Adrenal gland (tissue), 12 donors: ENCODE measurements around the gene SBF2. TPM values are rescaled to one million over a fixed set of nuclear protein-coding genes. Genes with fewer than 3 reads are reported as not detected.
"Not testable (repeated sequence)": the region's sequence is repeated elsewhere in the genome, so short reads cannot be mapped to it uniquely, and the experiment has no call there.

Experiments used
- DNase-seq, 7 donors: peaks; one replicate each; pipeline ENCODE4 v3.0.0-alpha.2; 2019 to 2020
- H3K27ac ChIP-seq, 5 donors: fragments of 200-600 bp; sonication (generic) in 4 of 5; 1 replicate in 3 of 5; 2 replicates in 2 of 5; pipeline versions ENCODE4 v1.5.1 to v1.8.0; 2016 to 2020; ENCODE audit warnings: mild to moderate bottlenecking in 1 of 5
- H3K27me3 ChIP-seq: fragments of 200-600 bp; 2 replicates; pipeline ENCODE4 v1.8.0; 2021
- H3K36me3 ChIP-seq, 2 donors: fragments of 200-600 bp; replicated peaks in 1 of 2; 1 replicate in 1 of 2; 2 replicates in 1 of 2; pipeline versions ENCODE4 v1.5.1 to v1.8.0; 2018 to 2022
- H3K4me1 ChIP-seq, 2 donors: fragments of 200-600 bp; replicated peaks in 1 of 2; 1 replicate in 1 of 2; 2 replicates in 1 of 2; pipeline versions ENCODE4 v1.5.1 to v1.8.0; 2018 to 2021
- H3K4me3 ChIP-seq, 4 donors: fragments of 200-600 bp; sonication (generic) in 3 of 4; one replicate each; pipeline ENCODE4 v1.5.1; 2016 to 2018
- H3K9me3 ChIP-seq, 3 donors: fragments of 200-600 bp; sonication (generic) in 1 of 3; replicated peaks in 1 of 3; 1 replicate in 2 of 3; 2 replicates in 1 of 3; pipeline versions ENCODE4 v1.5.1 to v1.8.0; 2016 to 2021
- POLR2A ChIP-seq, 2 donors: fragments of 450-650 bp; IDR thresholded peaks; one replicate each; pipeline ENCODE4 v1.6.1; 2017; ENCODE audit warnings: antibody characterized with exemption in 2 of 2, mild to moderate bottlenecking in 2 of 2, moderate library complexity in 1 of 2
- WGBS, 4 donors: extraction: QIAGEN DNeasy Blood & Tissue Kit in 2 of 4; methylation state at CpG; one replicate each; pipeline versions ENCODE4 v1.1.5 to v1.1.7; 2013 to 2017; 5-methylcytosine and 5-hydroxymethylcytosine counted together
- intact Hi-C, 2 donors: fragments of 100-400 bp; cut with DNase I; formaldehyde crosslinking; loops; one replicate each; pipeline versions ENCODE4 v1.14.1 to v1.15.0; 2022 to 2023
- polyA plus RNA-seq, 3 donors: library from polyadenylated mRNA; stranded (reverse); fragments of 200-250 nt in 2 of 3; fragments of 350-450 nt in 1 of 3; fragmentation: Illumina TruSeq in 1 of 3; extraction: RNeasy Lipid Tissue Mini Kit (QIAGEN cat#74804) in 1 of 3; gene quantifications; one replicate each; pipeline ENCODE4 v1.2.3, GENCODE V29; 2013 to 2014
- total RNA-seq, 9 donors: library from RNA; depleted of rRNA in 4 of 9; stranded (reverse); fragments of >200 nt in 4 of 9; fragments of 120-200 nt in 1 of 9; fragmentation: NEBNext Ultra II Directional in 1 of 9; extraction: Animal tissue kit (Norgen Biotek cat#: 25700) in 1 of 9; gene quantifications; one replicate each; pipeline versions ENCODE4 v1.1.0 to v1.2.4, GENCODE V29; 2013 to 2023
- TF ChIP-seq, protein P1 (sequence below), 6 experiments: fragments of 450-650 bp in 4 of 6; fragments of 200-600 bp in 2 of 6; sonication (generic) in 1 of 6; IDR thresholded peaks; 1 replicate in 5 of 6; 2 replicates in 1 of 6; pipeline versions ENCODE4 v1.5.1 to v1.8.0; 2016 to 2021; ENCODE audit warnings: antibody characterized with exemption in 6 of 6, mild to moderate bottlenecking in 2 of 6, moderate library complexity in 1 of 6
- donor health status: healthy with polysubstance abuse.
- donor health status: Bipolar disorder and iron deficiency.
- donor health status: DM: yes; HTN: yes; CAD: no.
- donor health status: DM: no; HTN: no; CAD: no.
- donor health status: DM: no; HTN: no; CAD: no.
- donor health status: DM: yes; HTN: yes; CAD: no.

Gene SBF2
- total and polyA plus RNA-seq, 12 donors: 12.5 to 66.7 (median 38.0) TPM

GRCh38 chr11:9901943-9902342 is 392.1 kb downstream of the SBF2 start:
- Histone ChIP-seq H3K27me3 (no peaks in the 10 kb centered on the region), H3K9me3 (no peaks in the 10 kb centered on the region), H3K4me1 (no peaks in the 10 kb centered on the region), H3K36me3 (no peaks in the 10 kb centered on the region), H3K4me3 (no peak overlapping the region), H3K27ac (no peak overlapping the region)
- DNase-seq: no peak
- no peak for TF ChIP-seq POLR2A (IDR thresholded peaks at IDR 0.05)
- TF ChIP-seq, protein P1, sequence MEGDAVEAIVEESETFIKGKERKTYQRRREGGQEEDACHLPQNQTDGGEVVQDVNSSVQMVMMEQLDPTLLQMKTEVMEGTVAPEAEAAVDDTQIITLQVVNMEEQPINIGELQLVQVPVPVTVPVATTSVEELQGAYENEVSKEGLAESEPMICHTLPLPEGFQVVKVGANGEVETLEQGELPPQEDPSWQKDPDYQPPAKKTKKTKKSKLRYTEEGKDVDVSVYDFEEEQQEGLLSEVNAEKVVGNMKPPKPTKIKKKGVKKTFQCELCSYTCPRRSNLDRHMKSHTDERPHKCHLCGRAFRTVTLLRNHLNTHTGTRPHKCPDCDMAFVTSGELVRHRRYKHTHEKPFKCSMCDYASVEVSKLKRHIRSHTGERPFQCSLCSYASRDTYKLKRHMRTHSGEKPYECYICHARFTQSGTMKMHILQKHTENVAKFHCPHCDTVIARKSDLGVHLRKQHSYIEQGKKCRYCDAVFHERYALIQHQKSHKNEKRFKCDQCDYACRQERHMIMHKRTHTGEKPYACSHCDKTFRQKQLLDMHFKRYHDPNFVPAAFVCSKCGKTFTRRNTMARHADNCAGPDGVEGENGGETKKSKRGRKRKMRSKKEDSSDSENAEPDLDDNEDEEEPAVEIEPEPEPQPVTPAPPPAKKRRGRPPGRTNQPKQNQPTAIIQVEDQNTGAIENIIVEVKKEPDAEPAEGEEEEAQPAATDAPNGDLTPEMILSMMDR (IDR thresholded peaks at IDR 0.05): no peak
- intact Hi-C loops: no loop called here

DNA sequence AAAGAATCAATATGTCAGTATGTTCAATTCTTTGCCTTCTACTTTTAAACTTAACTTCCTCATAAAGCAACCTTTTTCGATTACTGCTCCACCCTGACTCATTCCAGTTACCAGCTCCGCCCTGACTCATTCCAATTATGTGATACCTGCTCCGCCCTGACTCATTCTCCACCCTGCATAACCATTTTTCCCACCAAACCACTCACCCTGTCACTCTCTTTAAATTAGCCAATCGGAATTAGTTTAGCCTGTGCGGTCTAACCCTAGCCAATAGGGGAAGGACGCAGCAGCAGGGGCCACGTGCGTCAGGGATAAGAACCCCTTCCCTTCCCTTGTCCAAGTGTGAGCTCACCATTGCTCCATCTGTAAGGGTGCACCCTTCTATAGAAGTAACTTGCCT is 393.8 kb downstream of the SBF2 start:
- DNase-seq, H3K4me1 ChIP-seq, intact Hi-C loops, H3K27ac ChIP-seq, H3K4me3 ChIP-seq, H3K36me3 ChIP-seq, H3K27me3 ChIP-seq, H3K9me3 ChIP-seq: not testable (repeated sequence)
- 94 to 96% (median 96%) methylated on average over 8 of the region's 8 CpGs for WGBS, 4 donors

- DNase-seq: no peak
- Histone ChIP-seq H3K4me3 (no peak overlapping the region), H3K9me3 (no peaks in the 10 kb centered on the region), H3K27ac (no peak overlapping the region), H3K36me3 (no peaks in the 10 kb centered on the region), H3K4me1 (no peaks in the 10 kb centered on the region), H3K27me3 (no peaks in the 10 kb centered on the region)
- intact Hi-C loops: no loop called here
- TF ChIP-seq, protein P1 (IDR thresholded peaks at IDR 0.05): no peak
- no peak for TF ChIP-seq POLR2A (IDR thresholded peaks at IDR 0.05)
- WGBS, 4 donors: 89 to 95% (median 92%) methylated on average over 1 of the region's 1 CpG
Observed at GRCh38 chr11:9899676-9900075, 394.3 kb downstream of the SBF2 start.

DNA sequence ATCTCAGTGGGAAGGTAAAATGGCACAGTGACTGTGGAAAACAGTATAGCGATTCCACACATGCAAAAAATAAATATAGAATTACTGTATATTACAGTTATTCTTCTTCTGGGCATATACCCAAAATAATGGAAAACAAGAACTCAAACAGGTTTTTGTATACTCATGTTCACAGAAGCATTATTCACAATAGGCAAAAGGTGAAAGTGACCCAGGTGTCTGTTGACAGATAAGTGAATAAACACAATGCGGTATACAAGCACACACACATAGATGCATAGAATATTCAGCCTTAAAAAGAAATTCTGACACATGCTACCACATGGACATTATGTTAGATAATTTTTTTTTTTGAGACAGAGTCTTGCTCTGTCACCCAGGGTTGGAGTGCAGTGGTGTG is 397.1 kb downstream of the SBF2 start:
- 93 to 100% (median 98%) methylated on average over 2 of the region's 2 CpGs for WGBS, 4 donors
- Histone ChIP-seq H3K4me3 (no peak overlapping the region), H3K4me1 (no peaks in the 10 kb centered on the region), H3K27me3 (no peaks in the 10 kb centered on the region), H3K9me3 (no peaks in the 10 kb centered on the region), H3K36me3 (no peaks in the 10 kb centered on the region), H3K27ac (no peak overlapping the region)
- no peak for TF ChIP-seq POLR2A (IDR thresholded peaks at IDR 0.05)
- TF ChIP-seq, protein P1 (IDR thresholded peaks at IDR 0.05): no peak
- DNase-seq: no peak
- intact Hi-C loops: no loop called here

- Histone ChIP-seq H3K36me3 (no peaks in the 10 kb centered on the region), H3K27ac (no peak overlapping the region), H3K4me3 (no peak overlapping the region), H3K27me3 (no peaks in the 10 kb centered on the region), H3K4me1 (no peaks in the 10 kb centered on the region), H3K9me3 (no peaks in the 10 kb centered on the region)
- WGBS, 4 donors: 89 to 96% (median 92%) methylated on average over 1 of the region's 1 CpG
- no peak for TF ChIP-seq POLR2A (IDR thresholded peaks at IDR 0.05)
- DNase-seq: no peak
- intact Hi-C loops: no loop called here
Observed at GRCh38 chr11:9895006-9895405, 399.0 kb downstream of the SBF2 start.
